Measurements from ENCODE around the gene ZW10.
"Not testable (repeated sequence)": the region's sequence is repeated elsewhere in the genome, so short reads cannot be mapped to it uniquely, and the experiment has no call there.

The ZW10 gene

GRCh38 chr11:113796663-113797259 is 23.3 kb upstream of the ZW10 start:
- Histone ChIP-seq H3K9me2 (ENCODE audit: low read depth, low read length) (no peaks in the 10 kb centered on the region), H3K4me1 (ENCODE audit: insufficient read depth, low read length, severe bottlenecking) (no peaks in the 10 kb centered on the region), H4K20me1 (ENCODE audit: insufficient read depth, low read length) (no peaks in the 10 kb centered on the region), H2AFZ (ENCODE audit: low read length) (no peak overlapping the region), H3K79me2 (ENCODE audit: insufficient read depth, low read length) (no peaks in the 10 kb centered on the region), H3K9me3 (ENCODE audit: low read length) (no peaks in the 10 kb centered on the region; the same call in 1 of the 2 replicates), H3K27me3 (ENCODE audit: insufficient read depth, low read length) (no peaks in the 10 kb centered on the region), H3K36me3 (ENCODE audit: insufficient read depth, low read length) (peaks cover 28% of the 10 kb centered on the region), H3F3A (ENCODE audit: insufficient read depth, low read length) (no peaks in the 10 kb centered on the region), H3K27ac (ENCODE audit: low read depth, low read length, poor library complexity, severe bottlenecking) (no peak overlapping the region), H3K9ac (ENCODE audit: low read length) (no peak overlapping the region), H3K4me3 (ENCODE audit: low read depth, low read length, poor library complexity, severe bottlenecking) (no peak overlapping the region), H3K4me2 (ENCODE audit: low read length) (no peak overlapping the region)
- TF ChIP-seq EZH2 (IDR thresholded peaks at IDR 0.05; ENCODE audit: borderline replicate concordance, low read length) (no peak), CTCF (IDR thresholded peaks at IDR 0.05; ENCODE audit: low read length) (peak; percentile 47)

GRCh38 chr11:113789675-113790320 is 16.3 kb upstream of the ZW10 start:
- H3F3A ChIP-seq (ENCODE audit: insufficient read depth, low read length): no peaks in the 10 kb centered on the region
- H3K4me1 ChIP-seq (ENCODE audit: insufficient read depth, low read length, severe bottlenecking): no peaks in the 10 kb centered on the region
- no peaks in the 10 kb centered on the region for H3K27me3 ChIP-seq (ENCODE audit: insufficient read depth, low read length)
- H3K79me2 ChIP-seq (ENCODE audit: insufficient read depth, low read length): no peaks in the 10 kb centered on the region
- H2AFZ ChIP-seq (ENCODE audit: low read length): no peak overlapping the region
- H3K9me2 ChIP-seq (ENCODE audit: low read depth, low read length): no peaks in the 10 kb centered on the region
- H3K4me2 ChIP-seq (ENCODE audit: low read length): no peak overlapping the region
- H3K9ac ChIP-seq (ENCODE audit: low read length): no peak overlapping the region
- H3K9me3 ChIP-seq (ENCODE audit: low read length): no peaks in the 10 kb centered on the region
- no peak overlapping the region for H3K4me3 ChIP-seq (ENCODE audit: low read depth, low read length, poor library complexity, severe bottlenecking)
- H3K27ac ChIP-seq (ENCODE audit: low read depth, low read length, poor library complexity, severe bottlenecking): no peak overlapping the region
- H4K20me1 ChIP-seq (ENCODE audit: insufficient read depth, low read length): no peaks in the 10 kb centered on the region
- no peaks in the 10 kb centered on the region for H3K36me3 ChIP-seq (ENCODE audit: insufficient read depth, low read length)
- no peak for TF ChIP-seq CTCF (IDR thresholded peaks at IDR 0.05; ENCODE audit: low read length)

GRCh38 chr11:113789016-113789415 is 15.5 kb upstream of the ZW10 start:
- not testable (repeated sequence) for H3K27ac ChIP-seq (ENCODE audit: low read depth, low read length, poor library complexity, severe bottlenecking); H3K36me3 ChIP-seq (ENCODE audit: insufficient read depth, low read length); H3K4me1 ChIP-seq (ENCODE audit: insufficient read depth, low read length, severe bottlenecking); H3K4me3 ChIP-seq (ENCODE audit: low read depth, low read length, poor library complexity, severe bottlenecking); H3K9ac ChIP-seq (ENCODE audit: low read length); H2AFZ ChIP-seq (ENCODE audit: low read length); H3F3A ChIP-seq (ENCODE audit: insufficient read depth, low read length); H3K9me3 ChIP-seq (ENCODE audit: low read length); H3K27me3 ChIP-seq (ENCODE audit: insufficient read depth, low read length); H3K9me2 ChIP-seq (ENCODE audit: low read depth, low read length); H3K79me2 ChIP-seq (ENCODE audit: insufficient read depth, low read length); H3K4me2 ChIP-seq (ENCODE audit: low read length); H4K20me1 ChIP-seq (ENCODE audit: insufficient read depth, low read length)

GRCh38 chr11:113782134-113782533 is 8.6 kb upstream of the ZW10 start:
- Histone ChIP-seq H3K9ac (ENCODE audit: low read length) (no peak overlapping the region), H3K4me1 (ENCODE audit: insufficient read depth, low read length, severe bottlenecking) (peaks cover 7% of the 10 kb centered on the region), H4K20me1 (ENCODE audit: insufficient read depth, low read length) (no peaks in the 10 kb centered on the region), H2AFZ (ENCODE audit: low read length) (no peak overlapping the region), H3K4me2 (ENCODE audit: low read length) (no peak overlapping the region), H3K27me3 (ENCODE audit: insufficient read depth, low read length) (no peaks in the 10 kb centered on the region), H3K4me3 (ENCODE audit: low read depth, low read length, poor library complexity, severe bottlenecking) (no peak overlapping the region), H3K79me2 (ENCODE audit: insufficient read depth, low read length) (no peaks in the 10 kb centered on the region), H3K36me3 (ENCODE audit: insufficient read depth, low read length) (no peaks in the 10 kb centered on the region), H3K9me2 (ENCODE audit: low read depth, low read length) (no peaks in the 10 kb centered on the region), H3K9me3 (ENCODE audit: low read length) (no peaks in the 10 kb centered on the region), H3F3A (ENCODE audit: insufficient read depth, low read length) (no peaks in the 10 kb centered on the region), H3K27ac (ENCODE audit: low read depth, low read length, poor library complexity, severe bottlenecking) (no peak overlapping the region)
- TF ChIP-seq CTCF (IDR thresholded peaks at IDR 0.05; ENCODE audit: low read length): no peak
- no peak for TF ChIP-seq EZH2 (IDR thresholded peaks at IDR 0.05; ENCODE audit: borderline replicate concordance, low read length)

Data from OCI-LY1 (cell line).